Activated naive CD4-positive, alpha-beta T cell treated with Interleukin-2 at 50 U/mL for 16 hours (primary cell): ENCODE data around the gene ABCG1.

Source experiments
- DNase-seq: peaks from one replicate; pipeline ENCODE4 v3.0.0-alpha.2; 2020

The ABCG1 gene

DNA sequence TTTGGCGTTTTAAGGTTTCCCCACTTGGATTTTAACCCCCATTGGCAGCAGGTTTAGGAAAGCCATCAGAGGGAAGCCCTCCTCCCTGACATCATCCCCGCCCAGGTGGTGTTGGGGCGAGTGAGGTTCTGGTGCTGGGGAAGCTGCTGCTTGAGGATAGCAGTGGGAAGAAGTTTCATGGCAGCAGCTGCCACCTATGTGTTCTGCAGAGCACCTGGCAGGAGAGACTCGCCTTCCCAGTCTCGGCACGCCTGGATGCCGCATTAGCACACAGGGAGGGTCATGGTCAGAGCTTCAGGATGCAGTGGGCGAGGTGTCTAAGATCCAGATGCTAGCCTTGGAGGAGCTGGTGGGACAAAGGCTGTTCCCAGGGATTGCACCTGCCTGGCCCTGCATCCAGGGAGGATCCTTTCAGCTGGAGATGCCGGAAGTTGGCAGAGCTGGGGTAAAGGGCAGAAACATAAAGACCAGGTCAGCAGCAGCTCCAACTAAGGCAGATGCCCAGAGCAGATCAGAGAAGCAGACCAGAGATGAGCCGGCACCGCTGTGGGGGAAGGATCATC is 33.9 kb downstream of the ABCG1 start:
- no peak for DNase-seq

DNA sequence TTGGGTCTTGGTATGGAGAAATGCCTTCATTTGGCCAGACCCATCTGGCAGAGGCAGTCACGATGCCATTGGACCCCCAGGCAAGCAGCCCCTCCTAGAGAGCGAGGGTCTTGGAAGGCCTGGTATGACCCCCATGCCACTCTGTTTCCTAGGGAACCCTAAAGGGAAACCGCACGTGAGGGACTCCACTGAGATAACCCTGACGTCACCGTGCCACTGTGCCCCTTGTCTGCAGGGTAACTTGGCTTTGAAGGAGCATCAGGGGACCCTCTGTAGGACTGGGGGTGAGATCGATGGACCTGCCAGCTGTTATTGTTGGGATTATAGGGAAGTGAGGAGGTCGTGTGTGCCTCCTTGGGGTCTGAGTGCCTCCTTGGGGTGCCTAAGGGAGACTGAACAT is 34.5 kb downstream of the ABCG1 start:
- no peak for DNase-seq

DNA sequence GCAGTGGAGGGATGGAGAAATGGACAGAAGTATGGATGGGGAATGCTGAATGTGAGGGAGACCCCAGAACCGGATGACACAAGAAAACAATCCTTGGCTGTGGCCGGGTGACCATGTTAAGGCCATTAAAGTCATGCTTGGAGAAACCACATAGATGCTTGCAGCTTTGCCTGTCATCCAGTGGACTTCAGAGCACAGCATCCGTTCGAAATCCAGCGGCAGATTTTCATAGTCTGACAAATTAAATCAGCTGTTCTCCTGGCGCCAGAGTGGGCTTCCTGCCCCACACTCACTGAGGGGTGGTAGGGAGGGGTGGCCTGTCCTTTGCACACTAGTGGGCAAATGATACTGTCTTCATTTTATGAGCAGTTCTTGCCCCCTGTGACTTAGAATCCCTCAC is 35.1 kb downstream of the ABCG1 start:
- no peak for DNase-seq

DNA sequence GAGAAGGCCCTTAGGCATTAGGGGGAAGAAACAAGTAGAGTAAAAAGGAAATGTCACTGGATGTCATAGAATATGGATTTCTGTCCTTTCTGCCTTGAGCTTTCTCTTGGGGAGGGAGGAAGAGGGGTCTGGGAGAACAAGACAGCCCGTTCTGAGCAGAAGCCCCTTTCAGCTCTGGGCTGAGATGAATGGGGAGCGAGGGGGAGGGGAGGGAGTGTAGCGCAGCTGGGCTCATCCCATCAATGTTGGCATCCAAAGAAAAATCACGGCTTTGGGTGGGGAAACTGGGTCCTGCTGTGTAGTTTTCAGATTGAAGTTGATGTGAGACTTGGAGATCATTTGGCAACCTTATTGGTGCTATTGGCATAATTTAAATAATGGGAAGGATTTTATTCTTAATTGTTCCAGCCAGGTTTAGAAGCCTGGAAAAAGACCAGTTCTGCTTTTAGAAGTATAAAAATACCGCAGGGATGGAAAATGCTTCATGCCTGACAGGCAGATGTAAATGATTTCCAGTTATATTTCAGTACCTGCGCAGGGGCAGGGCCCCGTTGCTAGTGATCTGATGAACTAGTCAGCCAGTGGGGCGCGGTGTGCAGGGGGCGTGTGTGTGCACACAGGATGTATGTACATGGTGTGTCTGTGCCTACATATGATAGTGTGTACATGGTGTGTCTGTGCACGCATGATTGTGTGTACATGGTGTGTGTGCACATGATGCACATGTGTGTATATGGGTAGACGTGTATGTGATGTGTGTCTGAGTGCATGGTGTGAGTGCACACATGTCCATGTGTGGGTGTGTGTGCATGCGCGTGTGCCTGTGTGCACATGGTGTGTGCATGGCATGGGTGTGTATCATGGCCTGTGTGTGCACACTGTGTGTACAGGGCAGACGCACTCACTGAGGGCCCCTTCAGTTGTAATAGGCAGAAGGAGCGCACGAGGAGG is 36.0 kb downstream of the ABCG1 start:
- DNase-seq: no peak

DNA sequence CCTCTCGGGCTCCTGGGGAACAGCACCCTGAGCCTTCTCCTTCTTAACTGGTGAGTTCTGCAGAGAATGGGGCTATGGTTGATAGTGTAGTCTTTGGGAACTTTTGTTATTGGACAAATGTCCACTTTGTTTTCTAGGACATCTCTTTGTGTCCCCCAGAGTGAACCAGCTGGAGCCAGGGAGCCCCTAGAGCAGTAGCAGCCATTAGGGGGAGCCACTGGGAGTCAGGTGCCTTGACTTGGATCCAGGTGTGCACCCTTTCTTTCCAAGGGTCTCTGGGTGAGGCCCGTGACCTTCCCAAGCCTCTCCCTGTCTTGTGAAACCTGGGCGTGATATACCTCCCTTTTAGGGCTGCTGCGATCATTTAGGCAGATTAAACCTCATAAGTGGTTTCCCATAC is 36.9 kb downstream of the ABCG1 start:
- DNase-seq: no peak

DNA sequence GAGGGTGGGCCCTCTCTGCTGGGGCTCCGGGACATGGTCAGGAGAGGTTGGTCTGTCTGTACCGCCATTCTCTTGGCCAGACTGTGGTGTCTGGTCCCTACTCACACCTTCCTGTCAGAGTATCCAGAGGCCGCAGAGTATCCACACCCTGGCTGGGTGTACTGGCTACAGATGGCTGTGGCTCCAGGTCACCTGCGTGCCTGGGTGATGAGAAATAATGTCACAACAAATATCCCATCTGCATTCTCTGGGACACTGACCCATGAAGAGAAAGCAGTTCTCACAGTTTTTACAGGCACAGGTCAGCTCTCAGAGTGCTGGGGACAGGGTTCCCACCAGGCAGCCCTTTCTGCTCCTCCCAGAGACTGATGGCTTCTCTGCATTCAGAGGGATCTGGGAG is 37.4 kb downstream of the ABCG1 start:
- no peak for DNase-seq

DNA sequence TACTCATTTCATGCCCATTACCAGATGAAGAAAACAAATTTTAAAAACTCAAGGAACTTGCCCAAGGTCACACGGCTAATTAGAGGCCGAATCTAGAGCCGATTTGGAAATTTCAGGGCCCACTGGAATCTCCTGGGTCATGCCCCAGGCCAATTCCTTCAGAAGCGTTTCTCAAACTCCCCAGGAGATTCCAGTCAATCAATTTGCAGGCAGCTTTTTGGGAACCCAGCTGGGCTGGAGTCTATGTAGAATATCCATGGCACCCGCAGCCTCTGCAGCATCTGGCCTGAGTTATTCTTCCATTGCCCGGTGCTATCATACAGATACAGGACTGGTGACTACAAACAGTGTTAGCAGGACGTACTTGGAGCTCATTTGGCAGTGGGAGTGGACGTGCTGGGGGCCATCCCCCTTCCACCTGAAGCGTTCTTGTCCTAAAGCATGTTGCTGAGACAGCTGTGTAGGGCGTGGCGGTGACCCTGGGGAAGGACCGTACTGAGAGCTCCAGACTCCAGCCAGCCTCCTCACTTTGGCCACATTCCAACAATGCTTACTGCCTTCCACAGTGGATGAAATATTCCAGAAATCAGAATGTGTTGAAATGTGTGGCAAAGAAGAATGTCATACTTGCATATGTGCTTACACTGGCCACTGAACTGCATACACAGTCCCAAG is 38.3 kb downstream of the ABCG1 start:
- DNase-seq: no peak

DNA sequence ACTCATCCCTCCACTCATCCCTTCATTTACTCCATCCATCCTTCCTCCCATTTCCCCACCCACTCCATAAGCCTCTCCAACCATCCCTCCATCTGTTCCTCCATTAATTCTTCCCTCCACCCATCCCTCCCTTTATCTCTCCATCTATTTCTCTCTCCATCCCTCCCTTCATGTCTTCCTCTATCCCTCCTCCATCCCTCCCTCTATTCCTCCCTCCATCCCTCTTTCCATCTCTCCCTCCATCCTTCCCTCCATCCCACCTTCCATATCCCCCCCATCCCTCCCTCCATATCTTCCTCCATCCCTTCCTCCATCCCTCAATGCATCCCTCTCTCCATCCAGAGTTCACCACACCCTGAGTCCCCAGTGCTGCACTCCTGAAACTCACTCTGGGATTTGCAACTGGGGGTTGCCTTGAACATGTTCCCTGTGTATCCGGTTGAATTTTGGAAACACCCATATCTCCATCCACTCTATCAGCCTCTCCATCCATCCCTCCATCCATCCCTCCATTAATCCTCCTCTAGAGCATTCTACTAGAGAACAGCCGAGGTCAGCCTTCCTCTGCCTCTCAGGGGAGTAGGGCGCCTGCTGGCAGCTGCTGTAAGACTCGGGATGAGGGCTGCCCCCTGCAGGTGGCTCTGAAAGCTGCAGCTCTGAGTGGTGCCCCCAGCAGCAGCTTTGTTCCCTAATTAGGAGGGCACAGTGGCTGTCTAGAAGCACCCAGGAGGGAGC is 39.4 kb downstream of the ABCG1 start:
- peak; percentile 83 for DNase-seq

DNA sequence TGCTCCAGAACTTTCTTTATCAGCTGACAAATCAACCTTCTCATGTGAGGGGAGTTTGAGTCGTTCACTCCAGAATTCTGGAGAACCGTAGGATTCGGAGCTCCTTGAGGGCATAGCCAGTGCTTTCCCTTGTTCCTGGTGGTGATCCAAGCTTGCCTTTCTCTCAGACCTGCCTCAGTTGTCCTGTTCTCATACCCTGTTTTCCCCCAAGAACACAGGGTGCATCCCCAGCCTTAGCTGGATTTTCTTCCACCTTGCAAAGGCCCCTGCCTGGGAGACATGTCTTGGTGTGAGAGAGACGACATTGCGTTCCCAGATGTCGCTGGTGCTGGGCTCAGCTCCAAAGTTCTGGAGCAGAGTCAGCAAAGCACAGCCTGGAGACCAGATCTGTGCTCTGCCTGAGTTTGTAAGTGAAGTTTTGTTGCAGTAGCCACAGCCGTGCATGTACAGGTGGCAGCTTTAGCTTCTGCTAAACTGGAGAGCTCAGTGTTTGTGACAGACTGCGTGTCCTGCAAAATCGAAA is 40.0 kb downstream of the ABCG1 start:
- no peak for DNase-seq

DNA sequence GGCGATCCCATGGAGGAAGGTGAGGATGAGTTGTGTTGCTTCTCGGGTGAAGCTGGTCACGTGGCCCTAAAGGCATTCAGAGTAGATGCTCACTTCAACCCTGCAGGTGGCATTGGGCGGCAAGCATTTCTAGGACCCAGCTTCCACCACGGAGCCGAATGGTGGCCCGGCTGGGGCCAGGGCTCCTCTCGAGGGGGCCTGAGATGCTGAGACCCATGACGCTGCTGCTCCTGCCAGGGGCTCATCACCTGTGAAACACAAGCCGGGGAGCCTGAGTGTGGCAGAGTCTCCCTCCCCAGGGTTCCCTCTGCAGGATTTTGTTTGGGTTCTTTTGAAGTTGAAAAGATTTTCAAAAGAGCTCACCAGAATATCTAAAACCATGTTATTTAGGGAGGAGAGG is 41.2 kb downstream of the ABCG1 start:
- DNase-seq: no peak

DNA sequence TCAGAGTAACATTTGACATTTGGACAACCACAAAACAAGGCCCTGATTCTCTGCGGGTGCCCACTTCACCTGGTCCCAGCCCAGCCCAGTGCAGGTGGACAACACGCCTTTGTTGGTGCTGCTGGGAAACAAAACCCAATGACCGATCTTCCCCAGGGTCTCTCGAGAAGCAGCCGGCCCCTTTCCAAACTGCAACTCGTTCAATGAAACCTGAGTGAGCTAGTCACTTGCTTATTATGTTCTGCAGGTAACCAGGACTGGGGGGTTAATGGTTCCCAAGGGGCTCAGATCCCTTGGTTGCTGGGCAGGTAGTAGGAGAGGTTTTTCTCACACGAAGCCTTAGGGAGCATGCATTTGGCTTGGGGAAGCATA is 42.9 kb downstream of the ABCG1 start:
- no peak for DNase-seq

DNA sequence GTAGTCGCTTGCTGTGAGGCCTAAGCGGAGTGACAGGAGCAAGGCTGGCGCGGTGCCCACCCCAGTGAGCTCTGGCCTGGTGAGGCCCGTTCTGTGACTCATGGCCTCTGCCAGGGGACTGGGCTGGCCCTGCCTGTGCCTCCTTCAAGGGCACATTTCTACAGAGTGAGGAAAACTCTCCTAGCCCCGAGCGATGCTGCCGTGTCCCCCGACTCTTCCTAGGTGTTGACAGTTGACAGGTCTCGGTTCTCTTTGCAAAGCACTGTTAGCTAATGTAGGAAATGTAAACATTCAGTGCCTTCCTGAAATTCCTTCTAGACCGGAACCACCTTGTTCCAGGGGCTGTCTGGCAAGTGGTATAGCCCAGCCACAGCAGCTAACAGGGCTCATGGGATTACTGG is 43.9 kb downstream of the ABCG1 start:
- no peak for DNase-seq

DNA sequence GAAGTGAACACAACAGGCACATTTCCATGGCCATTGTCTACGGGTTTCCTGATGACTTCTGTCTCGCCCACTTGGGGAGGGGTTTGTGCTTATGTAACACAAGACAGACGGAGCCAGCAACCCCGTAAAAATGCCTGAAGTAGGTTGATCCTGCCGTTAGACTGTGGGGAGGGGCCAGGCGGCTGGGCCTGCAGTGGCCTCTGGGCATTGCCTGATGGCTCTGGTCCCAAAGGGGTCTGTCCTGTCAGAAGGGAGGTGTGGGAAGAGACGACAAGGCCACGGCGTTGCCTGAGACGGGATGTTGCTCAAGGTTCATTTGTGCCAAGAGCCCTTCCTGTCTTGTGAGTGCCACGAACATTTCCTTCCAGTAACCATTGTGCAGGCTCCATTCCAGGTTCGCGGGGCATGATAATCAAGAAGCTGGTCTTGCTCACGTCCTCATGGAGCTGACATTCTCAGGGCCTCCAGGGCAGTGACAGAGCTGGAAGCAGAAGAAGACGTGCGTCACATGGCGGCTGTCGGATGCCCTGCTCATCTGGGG is 44.7 kb downstream of the ABCG1 start:
- DNase-seq: no peak

DNA sequence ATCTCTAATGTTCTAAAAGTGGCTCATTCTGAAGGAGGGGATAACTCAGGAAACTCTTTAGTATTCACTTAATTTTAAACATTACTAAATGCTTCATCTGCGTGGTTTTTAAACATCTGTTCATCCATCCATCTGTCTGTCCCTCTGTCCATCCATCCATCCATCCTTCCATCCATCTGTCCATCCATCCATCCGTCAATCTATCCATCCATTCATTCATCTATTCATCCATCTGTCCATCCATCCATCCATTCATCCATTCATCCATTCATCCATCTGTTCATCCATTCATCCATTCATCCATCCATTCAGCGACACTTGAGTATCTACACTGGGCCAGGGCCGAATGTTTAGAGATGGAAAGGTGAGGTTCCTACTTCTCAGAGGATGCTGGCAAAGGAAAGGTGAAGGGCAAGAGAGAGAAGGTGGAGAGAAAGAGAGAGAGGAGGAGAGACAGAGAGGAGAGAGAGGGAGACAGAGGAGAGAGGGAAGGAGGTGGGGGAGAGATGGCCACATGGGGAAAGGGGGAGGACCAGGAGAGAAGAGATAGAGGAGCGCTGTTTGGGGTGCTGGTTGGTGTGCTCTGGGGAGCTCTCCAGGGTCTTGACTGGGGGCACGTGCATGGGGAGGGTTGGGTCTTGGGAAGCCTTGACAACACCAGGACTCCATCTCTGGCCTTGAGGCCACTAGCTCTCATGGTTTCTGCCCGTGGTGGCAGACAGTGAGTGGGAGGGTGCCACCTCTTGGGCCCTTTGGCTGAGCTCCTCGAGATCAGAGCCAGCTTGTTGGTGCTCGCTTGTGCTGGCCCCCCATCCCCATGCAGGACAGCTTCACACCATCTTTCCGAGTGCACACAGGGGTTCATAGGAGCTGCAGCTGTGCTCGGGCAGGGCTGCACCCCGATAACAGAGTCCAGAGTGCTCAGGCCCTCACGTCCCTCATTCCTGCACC is 45.6 kb downstream of the ABCG1 start:
- no peak for DNase-seq

DNA sequence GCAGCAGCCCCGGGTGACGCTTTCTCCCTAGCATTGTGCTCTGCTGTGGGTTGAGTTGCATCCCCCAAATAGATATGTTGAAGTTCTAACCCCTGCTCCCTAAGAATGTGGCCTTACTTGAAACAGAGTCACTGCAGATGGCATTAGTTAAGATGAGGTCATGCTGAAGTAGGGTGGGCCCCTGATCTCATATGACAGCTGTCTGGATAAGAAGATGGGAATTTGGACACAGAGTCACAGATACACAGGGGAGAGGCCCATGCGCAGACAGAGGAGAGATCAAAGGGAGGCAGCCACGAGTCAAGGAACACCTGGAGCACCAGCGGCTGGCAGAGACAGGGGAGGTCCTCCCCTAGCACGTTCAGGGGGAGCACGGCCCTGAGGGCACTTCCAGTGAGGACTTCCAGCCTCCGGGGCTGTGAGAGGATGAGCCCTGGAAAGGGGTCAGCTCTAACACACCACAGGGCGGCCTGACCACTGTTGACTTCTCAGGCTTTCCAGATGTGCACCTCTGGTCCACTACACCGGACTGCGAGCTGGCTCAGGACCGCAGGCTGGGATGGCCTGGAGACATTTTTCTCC is 46.4 kb downstream of the ABCG1 start:
- DNase-seq: no peak

DNA sequence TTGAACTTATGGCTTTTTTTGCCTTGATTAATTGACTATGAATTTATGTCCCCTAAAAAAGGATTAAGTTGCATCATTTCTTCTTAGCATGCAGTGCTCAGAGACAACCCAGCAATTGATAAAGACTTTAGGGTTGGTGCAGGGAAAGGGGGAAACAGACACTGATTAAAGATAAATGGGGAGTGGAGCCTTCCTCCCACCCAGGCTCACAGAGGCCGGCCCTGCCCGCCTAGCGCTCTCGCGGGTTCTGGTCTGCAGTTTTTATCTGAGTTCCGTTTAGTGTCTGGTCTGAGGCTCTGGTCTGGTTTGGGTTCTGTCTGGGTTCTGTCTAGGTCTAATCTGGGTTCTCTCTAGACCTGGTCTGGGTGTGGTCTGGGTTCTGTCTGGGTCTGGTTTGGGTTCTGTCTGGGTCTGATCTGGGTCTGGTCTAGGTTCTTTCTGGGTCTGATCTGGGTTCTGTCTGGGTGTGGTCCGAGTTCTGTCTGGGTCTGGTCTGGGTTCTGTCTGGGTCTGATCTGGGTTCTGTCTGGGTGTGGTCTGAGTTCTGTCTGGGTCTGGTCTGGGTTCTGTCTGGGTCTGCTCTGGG is 48.1 kb downstream of the ABCG1 start:
- DNase-seq: no peak

DNA sequence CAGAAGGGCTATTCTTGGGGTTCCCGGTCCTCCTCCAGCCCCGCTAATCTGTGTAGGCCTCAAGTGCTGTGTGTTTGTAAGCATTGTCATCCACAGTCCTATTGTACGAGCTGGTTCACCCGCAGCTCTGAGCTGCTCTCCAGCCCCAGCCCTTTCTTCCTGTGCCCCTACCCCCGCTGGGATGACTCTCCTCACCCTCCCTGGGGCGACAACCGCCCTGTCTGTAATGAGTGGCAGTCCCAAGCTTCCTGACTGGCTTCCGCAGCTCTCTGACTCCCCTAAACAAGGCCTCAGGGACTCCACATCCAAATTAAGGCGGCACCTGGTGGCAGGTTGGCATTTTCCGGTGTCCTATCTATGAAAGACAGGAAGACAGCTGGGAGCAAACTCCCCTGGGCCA is 50.4 kb downstream of the ABCG1 start:
- no peak for DNase-seq

DNA sequence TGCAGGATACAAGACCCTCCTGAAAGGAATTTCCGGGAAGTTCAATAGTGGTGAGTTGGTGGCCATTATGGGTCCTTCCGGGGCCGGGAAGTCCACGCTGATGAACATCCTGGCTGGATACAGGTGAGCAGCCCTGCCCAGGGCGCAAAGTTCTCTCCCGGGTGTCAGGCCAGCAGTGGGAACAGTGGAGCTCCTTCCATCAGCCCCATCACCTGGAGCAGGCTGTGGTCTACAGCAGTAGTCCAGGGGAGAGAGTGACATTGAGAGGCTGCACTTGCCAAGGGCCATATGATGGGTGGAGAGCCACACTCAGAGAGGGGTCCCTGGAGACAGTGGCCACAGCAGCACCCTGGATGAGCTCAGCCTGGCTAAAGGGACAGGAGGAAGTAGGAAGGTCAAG is 52.1 kb downstream of the ABCG1 start:
- DNase-seq: no peak

DNA sequence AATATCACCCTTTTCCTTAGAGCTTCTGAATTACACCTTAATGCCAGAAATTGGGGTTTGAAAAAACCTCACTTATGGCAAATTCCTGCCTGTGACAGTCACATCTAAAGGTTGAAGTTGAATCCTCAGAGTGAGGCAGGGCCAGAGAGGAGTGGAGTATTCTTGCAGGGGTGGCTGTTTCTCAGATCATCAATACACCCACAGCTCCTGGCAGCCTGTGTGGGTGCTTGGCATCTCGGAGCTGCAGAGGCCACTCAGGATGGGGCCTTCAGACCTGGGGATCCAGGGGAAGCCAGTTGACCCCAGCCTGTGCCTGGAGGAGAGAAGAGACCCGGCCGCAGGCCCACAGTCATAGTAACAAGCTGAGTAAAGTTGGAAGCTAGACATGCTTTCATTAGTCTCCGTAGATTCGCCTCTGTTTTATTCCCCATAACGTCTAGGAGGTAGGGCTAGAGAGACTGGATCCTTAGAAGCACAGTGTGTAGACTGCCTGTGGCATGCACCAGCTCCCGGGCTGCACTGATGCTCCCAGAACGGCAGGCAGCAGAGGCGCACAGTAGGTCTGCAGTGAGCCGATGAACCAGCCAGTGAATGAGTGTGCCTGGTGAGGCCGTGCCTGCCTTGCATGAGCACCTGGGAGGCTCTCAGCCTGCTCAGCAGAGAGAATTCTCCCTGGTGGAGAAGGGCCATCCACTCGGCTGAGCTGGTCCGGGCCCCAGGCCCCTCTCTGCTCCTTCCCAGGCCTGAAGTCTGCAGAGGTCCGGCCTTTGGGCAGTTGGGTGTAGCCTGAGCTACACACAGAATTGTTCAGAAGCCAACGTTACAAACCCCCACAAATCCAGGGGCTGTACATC is 53.4 kb downstream of the ABCG1 start:
- DNase-seq: no peak
